ENCODE data around the gene RNF31.

The RNF31 gene

DNA sequence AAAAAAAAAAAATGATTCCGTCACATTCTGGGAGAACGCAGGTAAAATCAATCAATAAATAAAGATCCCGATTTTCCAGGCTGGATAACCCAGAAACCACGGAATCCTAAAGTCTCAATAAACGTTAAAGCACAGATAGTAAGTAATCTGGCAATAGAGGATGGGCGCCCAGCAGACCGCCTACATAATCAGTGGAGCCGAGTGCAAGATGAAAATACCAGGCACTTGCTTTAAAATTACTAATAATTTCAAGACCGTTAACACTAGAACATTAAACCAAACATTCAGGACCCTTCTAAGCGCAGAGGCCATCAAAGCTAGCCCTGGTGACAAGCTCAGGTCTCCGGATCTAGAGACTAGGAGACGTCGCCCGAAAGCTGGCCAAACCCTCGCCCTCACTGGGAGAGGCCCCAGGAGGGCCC is 33.9 kb upstream of the RNF31 start:
- no peak for DNase-seq (ENCODE audit: low read depth)
- in situ Hi-C loops (cut with HindIII; ENCODE audit: low sequenced_read_pairs), result no loop called here
- peak overlapping the region; percentile 94 for H3K4me3 ChIP-seq (ENCODE audit: low read depth, low read length)
- TF ChIP-seq, protein P1, sequence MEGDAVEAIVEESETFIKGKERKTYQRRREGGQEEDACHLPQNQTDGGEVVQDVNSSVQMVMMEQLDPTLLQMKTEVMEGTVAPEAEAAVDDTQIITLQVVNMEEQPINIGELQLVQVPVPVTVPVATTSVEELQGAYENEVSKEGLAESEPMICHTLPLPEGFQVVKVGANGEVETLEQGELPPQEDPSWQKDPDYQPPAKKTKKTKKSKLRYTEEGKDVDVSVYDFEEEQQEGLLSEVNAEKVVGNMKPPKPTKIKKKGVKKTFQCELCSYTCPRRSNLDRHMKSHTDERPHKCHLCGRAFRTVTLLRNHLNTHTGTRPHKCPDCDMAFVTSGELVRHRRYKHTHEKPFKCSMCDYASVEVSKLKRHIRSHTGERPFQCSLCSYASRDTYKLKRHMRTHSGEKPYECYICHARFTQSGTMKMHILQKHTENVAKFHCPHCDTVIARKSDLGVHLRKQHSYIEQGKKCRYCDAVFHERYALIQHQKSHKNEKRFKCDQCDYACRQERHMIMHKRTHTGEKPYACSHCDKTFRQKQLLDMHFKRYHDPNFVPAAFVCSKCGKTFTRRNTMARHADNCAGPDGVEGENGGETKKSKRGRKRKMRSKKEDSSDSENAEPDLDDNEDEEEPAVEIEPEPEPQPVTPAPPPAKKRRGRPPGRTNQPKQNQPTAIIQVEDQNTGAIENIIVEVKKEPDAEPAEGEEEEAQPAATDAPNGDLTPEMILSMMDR (IDR thresholded peaks at IDR 0.05; ENCODE audit: low read depth, low read length, missing control alignments), result no peak

DNA sequence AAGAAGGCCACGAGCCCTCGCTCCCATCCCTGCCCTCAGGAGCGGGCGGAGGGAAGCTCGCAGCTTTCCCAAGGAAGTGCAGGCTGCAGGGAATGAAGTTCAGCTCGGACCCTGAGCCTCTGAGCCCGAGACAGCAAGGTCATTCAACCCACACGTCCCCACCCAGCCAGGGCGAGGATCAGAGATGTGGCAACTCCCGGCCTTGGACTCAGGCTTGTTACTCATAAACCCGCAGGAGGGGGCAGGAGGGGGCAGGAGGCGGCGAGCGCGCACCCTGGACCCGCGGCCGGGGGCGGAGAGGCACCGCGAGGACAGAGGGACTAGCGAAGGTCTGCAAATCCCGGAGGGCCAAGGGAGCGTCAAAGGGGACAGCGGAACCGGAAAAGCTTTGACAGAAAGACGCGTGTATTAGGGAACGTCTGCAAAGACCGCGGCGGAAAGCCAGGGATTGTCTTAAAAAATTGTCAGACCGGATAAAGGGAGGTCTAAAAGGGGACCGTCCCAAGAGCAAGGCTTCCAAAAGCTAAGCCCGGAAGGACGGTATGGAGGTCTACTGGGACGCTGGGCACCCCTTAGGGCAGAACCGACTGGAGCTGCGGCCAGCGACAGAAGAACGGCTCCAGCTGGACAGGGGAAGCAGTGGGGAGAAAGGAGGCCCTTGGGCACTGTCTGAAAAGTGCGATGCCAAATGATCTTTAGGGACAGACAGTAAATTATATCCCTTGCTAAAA is 33.3 kb upstream of the RNF31 start:
- peak; percentile 54 for DNase-seq (ENCODE audit: low read depth)
- peak overlapping the region; percentile 94 for H3K4me3 ChIP-seq (ENCODE audit: low read depth, low read length)
- in situ Hi-C loops (cut with HindIII; ENCODE audit: low sequenced_read_pairs), result no loop called here
- TF ChIP-seq, protein P1 (IDR thresholded peaks at IDR 0.05; ENCODE audit: low read depth, low read length, missing control alignments), result no peak

DNA sequence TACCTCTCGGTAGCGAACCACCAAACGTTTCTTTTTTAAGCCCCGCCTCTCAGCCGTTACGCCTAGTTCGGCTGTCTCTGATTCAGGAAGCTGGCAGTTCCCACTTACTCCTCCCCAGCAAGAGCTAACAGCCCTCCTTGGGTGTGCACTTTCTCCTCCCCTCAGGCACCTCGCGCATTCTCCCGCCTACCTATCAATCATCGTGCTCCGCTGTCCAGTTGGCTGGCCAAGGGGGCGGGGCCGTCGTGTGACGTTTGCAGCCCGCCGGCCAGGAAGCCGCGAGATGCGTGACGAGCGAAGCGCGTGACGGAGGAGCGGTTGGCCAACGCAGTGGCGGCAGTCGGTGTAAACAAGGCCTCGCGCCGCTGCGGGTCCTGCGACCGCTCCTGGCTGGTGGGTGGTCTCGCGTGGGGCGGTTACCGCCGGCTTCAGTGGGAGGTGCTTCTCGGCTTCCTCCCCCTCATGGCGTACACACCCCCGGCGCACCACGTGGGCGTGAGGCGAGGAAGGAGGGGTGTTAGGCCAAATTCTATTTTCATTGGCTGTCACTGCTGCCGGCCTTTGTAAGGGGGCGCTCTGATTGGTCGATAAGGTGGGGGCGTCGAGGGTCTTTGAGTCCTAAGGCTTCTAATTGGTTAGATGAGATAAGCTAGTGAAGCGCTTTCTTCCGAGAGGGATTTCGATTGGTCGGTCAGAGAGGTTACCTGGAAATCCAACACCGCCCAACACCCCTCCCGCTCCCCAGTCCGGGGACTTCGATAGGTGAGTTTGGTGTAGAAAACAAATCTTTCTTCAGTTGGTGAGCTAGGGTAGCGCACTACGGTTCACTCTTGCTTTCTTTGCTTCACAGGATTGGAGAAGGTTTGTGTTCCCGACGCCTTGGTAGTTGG is 32.5 kb upstream of the RNF31 start, which contains the start of the genes DCAF11 and NRL:
Gene DCAF11 (plus strand): TSS at position 246 of the 890 bp plus-strand sequence. CDS start 818 bp downstream, outside the sequence.
Gene NRL (minus strand): TSS at position 418 of the 890 bp plus-strand sequence. CDS start 32,101 bp downstream, outside the sequence.
- DNase-seq (ENCODE audit: low read depth), result peak; percentile 99
- TF ChIP-seq, protein P1 (IDR thresholded peaks at IDR 0.05; ENCODE audit: low read depth, low read length, missing control alignments), result no peak
- in situ Hi-C loops (cut with HindIII; ENCODE audit: low sequenced_read_pairs), result no loop called here
- peak within 1 kb of the TSS; percentile 94 for H3K4me3 ChIP-seq (ENCODE audit: low read depth, low read length)

DNA sequence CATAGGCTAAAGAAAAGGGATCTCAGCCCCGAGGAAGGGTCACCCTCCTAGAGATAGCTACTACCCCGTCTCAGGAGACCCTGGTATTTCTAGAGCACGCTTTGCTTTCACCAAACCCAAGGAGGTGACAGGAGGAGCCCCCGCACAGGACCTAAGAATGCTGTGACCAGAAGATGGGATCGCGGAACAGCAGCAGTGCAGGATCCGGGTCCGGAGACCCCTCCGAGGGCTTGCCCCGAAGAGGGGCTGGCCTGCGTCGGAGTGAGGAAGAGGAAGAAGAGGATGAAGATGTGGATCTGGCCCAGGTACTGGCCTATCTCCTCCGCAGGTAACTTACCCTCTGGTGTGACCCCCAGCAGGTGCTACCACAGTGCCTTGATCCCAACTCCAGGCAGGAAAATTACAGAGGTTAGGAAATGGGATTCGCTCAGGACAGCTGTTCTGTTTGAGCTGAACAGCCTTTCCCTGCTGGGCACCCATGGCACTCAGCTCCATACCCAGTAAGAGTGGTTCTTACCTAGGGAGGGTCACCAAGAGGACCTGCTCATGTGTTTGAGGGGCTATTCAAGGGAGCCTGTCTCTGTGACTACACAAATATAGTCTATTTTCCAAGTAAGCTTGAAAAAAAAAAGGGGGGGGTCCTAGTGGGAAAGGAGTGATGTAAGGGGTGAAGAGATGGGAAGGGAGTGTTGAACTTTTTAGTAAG is 31.7 kb upstream of the RNF31 start:
- peak overlapping the region; percentile 94 for H3K4me3 ChIP-seq (ENCODE audit: low read depth, low read length)
- in situ Hi-C loops (cut with HindIII; ENCODE audit: low sequenced_read_pairs), result no loop called here
- no peak for DNase-seq (ENCODE audit: low read depth)
- TF ChIP-seq, protein P1 (IDR thresholded peaks at IDR 0.05; ENCODE audit: low read depth, low read length, missing control alignments), result no peak

DNA sequence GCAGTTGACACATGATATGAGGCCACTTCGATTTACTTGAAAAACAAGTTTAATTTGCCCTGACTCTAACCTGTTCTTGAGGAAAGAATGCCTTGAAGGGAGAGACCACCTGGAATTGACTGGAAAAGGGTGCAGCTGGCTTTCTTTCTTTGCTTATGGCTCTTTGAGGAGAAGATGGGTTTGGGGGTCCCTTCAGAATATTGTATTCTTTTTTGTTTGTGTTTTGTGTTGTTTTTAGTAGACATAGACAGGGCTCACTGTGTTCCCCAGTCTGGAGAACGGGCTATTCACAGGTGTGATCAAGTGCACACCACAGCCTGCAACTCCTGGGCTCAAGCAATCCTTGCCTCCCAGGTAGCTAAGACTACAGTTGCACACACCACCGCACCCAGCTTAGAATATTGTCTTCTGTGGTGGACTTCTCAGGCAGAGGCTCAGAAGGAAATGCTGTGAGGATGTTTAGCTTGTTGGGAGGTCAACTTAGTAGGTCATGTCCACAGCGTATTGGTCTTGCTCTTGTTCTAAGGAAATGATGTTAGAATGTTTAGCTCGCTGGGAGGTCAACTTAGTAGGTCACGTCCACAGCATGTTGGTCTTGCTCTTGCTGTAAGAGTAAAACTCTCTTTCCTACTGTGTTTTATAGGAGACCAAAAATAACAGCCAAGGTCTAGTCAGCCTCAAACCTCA is 31.0 kb upstream of the RNF31 start:
- in situ Hi-C loops (cut with HindIII; ENCODE audit: low sequenced_read_pairs), result no loop called here
- DNase-seq (ENCODE audit: low read depth), result no peak
- TF ChIP-seq, protein P1 (IDR thresholded peaks at IDR 0.05; ENCODE audit: low read depth, low read length, missing control alignments), result no peak
- no peak overlapping the region for H3K4me3 ChIP-seq (ENCODE audit: low read depth, low read length)
